Placental pericyte (primary cell): ENCODE data around the gene MRPL58. TPM values are rescaled to one million over a fixed set of nuclear protein-coding genes. Genes with fewer than 3 reads are reported as not detected.

ENCODE experiments used
- small RNA-seq: library from RNA; depleted of rRNA; stranded (forward); fragments of <200 nt; gene quantifications from one replicate; pipeline ENCODE3, GENCODE V24; 2012; ENCODE audit warnings: low replicate concordance
- total RNA-seq: library from RNA; depleted of rRNA; stranded (reverse); fragments of >200 nt; gene quantifications from 2 replicates; pipeline ENCODE4 v1.2.3, GENCODE V29; 2012

The MRPL58 gene
- 31.5 and 40.9 TPM in 2 replicates for total RNA-seq

GRCh38 chr17:75012346-75013091 is at the start of gene MRPL58:
MRPL58 (plus strand) TSS chr17:75012670; CDS start chr17:75012687, 17 bp downstream.

DNA sequence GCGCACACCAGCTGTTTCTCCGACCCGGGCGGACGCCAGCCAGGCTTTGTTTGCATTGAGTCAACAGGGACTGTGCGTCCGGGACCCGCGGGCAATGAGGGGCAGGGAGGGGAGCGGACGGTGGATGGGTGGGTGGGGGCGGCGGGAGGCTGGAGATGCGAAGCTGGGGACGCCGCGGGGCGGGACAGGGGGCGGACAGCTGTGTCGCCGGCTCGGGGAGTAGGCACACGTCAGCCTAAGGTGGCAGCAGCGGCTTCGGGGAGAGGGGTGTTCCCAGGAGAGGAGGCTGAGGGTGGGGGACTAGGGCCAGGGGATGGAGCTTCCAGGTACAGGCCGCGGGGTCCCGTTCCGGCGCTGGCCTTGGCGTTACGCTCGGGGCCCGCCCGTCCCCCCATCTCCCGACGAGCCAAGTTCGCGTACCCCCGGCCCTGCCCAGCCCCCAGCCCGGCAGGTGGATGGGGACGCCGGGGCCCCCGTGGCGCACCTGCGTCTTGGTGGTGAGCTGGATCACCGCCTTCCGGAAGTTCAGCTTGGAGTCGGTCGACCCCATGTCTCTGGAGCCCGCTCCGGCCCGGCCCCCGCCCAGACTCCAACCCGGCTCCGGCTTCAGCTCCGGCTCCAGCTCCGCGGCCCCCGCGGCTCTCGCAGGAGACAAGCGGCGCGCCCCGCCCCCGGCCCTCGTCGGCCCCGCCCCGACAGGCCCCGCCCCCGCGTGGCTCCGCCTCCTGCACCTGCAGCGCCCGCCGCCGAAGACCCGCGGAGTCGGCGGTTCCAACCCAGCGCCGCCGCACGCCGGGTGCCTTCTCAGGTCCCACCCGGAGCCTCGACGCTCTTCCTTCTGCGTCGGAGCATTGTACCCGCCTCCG is 40.1 kb upstream of the MRPL58 start, which contains the start of gene HID1:
Gene HID1 (minus strand): TSS at position 653 of the 866 bp plus-strand sequence. CDS start 103 bp downstream, at position 550.

DNA sequence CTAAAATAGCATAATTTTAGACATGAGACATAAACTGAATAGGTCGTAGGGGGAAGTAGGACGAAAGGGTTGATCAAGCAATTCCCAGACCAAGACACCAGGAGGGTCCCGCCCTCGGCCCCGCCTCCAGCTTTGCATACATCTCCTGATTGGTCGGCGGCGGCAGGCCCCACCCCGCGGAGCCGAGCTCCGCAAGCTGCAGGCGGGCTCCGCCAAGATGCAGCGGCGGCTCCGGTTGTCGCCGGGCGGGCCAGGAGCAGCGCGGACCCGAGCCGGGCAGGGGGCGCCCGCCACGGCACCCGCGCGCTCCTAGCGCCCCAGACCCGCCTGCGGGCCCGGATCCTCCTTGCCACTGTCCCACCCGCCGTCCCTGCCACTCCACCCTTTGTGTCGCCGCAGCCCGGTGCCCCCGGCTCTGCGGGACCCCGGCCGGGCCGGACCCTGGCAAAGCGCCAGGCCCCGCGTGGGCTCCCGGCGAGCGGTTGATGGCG is 25.0 kb upstream of the MRPL58 start, which contains the start of gene CDR2L:
Gene CDR2L (plus strand): TSS at position 215 of the 491 bp plus-strand sequence. CDS start 412 bp downstream, outside the sequence.

GRCh38 chr17:75046407-75047289 is 34.2 kb downstream of the MRPL58 start, which contains the start of the genes ATP5PD and KCTD2:
ATP5PD (minus strand) TSS chr17:75046969; CDS start chr17:75042650, 4,319 bp downstream.
KCTD2 (plus strand) TSS chr17:75047225; CDS start chr17:75047251, 26 bp downstream.

Small RNA genes lying within 50 kb of the gene (small RNA-seq; reads per million reads assigned to genes)
- gene AC111186.1 (not detected), gene RN7SL573P (not detected), gene RNU6-362P (not detected)

Other genes with a start within 250 kb of the MRPL58 start
- 27.2 and 53.8 TPM in 2 replicates for gene NAT9, start 236.3 kb upstream of the MRPL58 start, total RNA-seq
- gene GRIN2C, start 152.8 kb upstream of the MRPL58 start, total RNA-seq: 0.22 TPM in 1 of 2 replicates, not detected in the other
- gene FDXR, start 139.7 kb upstream of the MRPL58 start, total RNA-seq: 26.3 and 41.6 TPM in 2 replicates
- gene FADS6, start 119.0 kb upstream of the MRPL58 start, total RNA-seq: not detected in 2 replicates
- gene USH1G, start 89.4 kb upstream of the MRPL58 start, total RNA-seq: not detected in 2 replicates
- gene OTOP2, start 88.4 kb upstream of the MRPL58 start, total RNA-seq: not detected in 2 replicates
- gene OTOP3, start 76.8 kb upstream of the MRPL58 start, total RNA-seq: not detected in 2 replicates
- 4.7 and 4.8 TPM in 2 replicates for gene HID1, start 39.9 kb upstream of the MRPL58 start, total RNA-seq
- 13.3 and 44.7 TPM in 2 replicates for gene CDR2L, start 25.0 kb upstream of the MRPL58 start, total RNA-seq
- gene ATP5PD, start 34.3 kb downstream of the MRPL58 start, total RNA-seq: 163 and 256 TPM in 2 replicates
- gene KCTD2, start 34.6 kb downstream of the MRPL58 start, total RNA-seq: 17.9 and 18.2 TPM in 2 replicates
- gene SLC16A5, start 75.3 kb downstream of the MRPL58 start, total RNA-seq: 8.2 and 19.3 TPM in 2 replicates
- gene ARMC7, start 97.3 kb downstream of the MRPL58 start, total RNA-seq: 3.0 and 3.7 TPM in 2 replicates
- 67.0 and 87.0 TPM in 2 replicates for gene NT5C, start 119.1 kb downstream of the MRPL58 start, total RNA-seq
- gene JPT1, start 141.8 kb downstream of the MRPL58 start, total RNA-seq: 48.4 and 187 TPM in 2 replicates
- gene SUMO2, start 170.3 kb downstream of the MRPL58 start, total RNA-seq: 66.3 and 95.6 TPM in 2 replicates
- 16.6 and 55.3 TPM in 2 replicates for gene NUP85, start 193.0 kb downstream of the MRPL58 start, total RNA-seq
- 19.7 and 23.0 TPM in 2 replicates for gene GGA3, start 248.9 kb downstream of the MRPL58 start, total RNA-seq
- gene MRPS7, start 249.2 kb downstream of the MRPL58 start, total RNA-seq: 61.8 and 70.5 TPM in 2 replicates